CD4-positive, CD25-positive, alpha-beta regulatory T cell (primary cell): ENCODE data around the gene CEP83. TPM values are rescaled to one million over a fixed set of nuclear protein-coding genes. Genes with fewer than 3 reads are reported as not detected.

Experiments
- ATAC-seq, 2 donors: fragments of 150-1000 bp; cut with Tn5 transposase; one replicate each; pipeline ENCODE4 v1.10.0; 2021; ENCODE audit warnings: low read depth in 2 of 2, moderate number of reproducible peaks in 2 of 2, moderate library complexity in 1 of 2
- DNase-seq, 3 donors: peaks; one replicate each; pipeline versions ENCODE4 v3.0.0 to v3.0.0-alpha.2; 2012 to 2022; ENCODE audit warnings: mixed read lengths in 1 of 3
- H3K27ac ChIP-seq: one replicate; pipeline ENCODE4 v1.7.0; 2013; ENCODE audit warnings: mild to moderate bottlenecking, low read length; ENCODE audit not compliant: insufficient read depth, poor library complexity, severe bottlenecking
- H3K27me3 ChIP-seq: one replicate; pipeline ENCODE4 v1.7.0; 2013; ENCODE audit warnings: low read length; ENCODE audit not compliant: control insufficient read depth, insufficient read depth
- H3K36me3 ChIP-seq: one replicate; pipeline ENCODE4 v1.7.0; 2013; ENCODE audit warnings: mild to moderate bottlenecking, low read length, moderate library complexity; ENCODE audit not compliant: control insufficient read depth, insufficient read depth
- H3K4me1 ChIP-seq: 2 replicates; pipeline ENCODE4 v1.7.0; 2013; ENCODE audit warnings: mild to moderate bottlenecking, low read length; ENCODE audit not compliant: insufficient read depth, control insufficient read depth, poor library complexity, severe bottlenecking
- H3K4me3 ChIP-seq: one replicate; pipeline ENCODE4 v1.7.0; 2013; ENCODE audit warnings: low read depth, mild to moderate bottlenecking, low read length, moderate library complexity
- H3K9me3 ChIP-seq, 2 experiments: 1 replicate in 1 of 2; 2 replicates in 1 of 2; pipeline ENCODE4 v1.7.0; 2013; ENCODE audit warnings: low read length in 2 of 2, mild to moderate bottlenecking in 1 of 2, moderate library complexity in 1 of 2; ENCODE audit not compliant: control insufficient read depth in 2 of 2
- H3K27ac Mint-ChIP-seq, 3 donors: one replicate each; pipeline ENCODE4 v1.8.0; 2020 to 2022; ENCODE audit warnings: mild to moderate bottlenecking in 3 of 3, mixed read lengths in 3 of 3, moderate library complexity in 2 of 3
- H3K27me3 Mint-ChIP-seq: one replicate; pipeline ENCODE4 v1.8.0; 2022; ENCODE audit warnings: mild to moderate bottlenecking, mixed read lengths
- H3K36me3 Mint-ChIP-seq: one replicate; pipeline ENCODE4 v1.8.0; 2020; ENCODE audit warnings: mixed read lengths
- H3K4me1 Mint-ChIP-seq, 4 donors: one replicate each; pipeline ENCODE4 v1.8.0; 2020 to 2022; ENCODE audit warnings: mixed read lengths in 4 of 4, mild to moderate bottlenecking in 1 of 4
- H3K4me3 Mint-ChIP-seq, 4 donors: one replicate each; pipeline ENCODE4 v1.8.0; 2020 to 2022; ENCODE audit warnings: mild to moderate bottlenecking in 4 of 4, mixed read lengths in 4 of 4, moderate library complexity in 3 of 4
- H3K9me3 Mint-ChIP-seq, 7 donors: one replicate each; pipeline ENCODE4 v1.8.0; 2020 to 2022; ENCODE audit warnings: mixed read lengths in 7 of 7, mild to moderate bottlenecking in 3 of 7, moderate library complexity in 2 of 7
- polyA plus RNA-seq, 4 donors: library from polyadenylated mRNA; unstranded; fragments of 300-500 nt; fragmentation: Illumina TruSeq; gene quantifications; one replicate each; pipeline ENCODE4 v1.2.3, GENCODE V29; 2021
- total RNA-seq: library from RNA; stranded (reverse); gene quantifications from one replicate; pipeline ENCODE4 v1.2.3, GENCODE V29; 2022

CEP83 gene
- total and polyA plus RNA-seq, 5 donors from 2014 or later, result 3.7 to 14.2 (median 5.1) TPM

DNA sequence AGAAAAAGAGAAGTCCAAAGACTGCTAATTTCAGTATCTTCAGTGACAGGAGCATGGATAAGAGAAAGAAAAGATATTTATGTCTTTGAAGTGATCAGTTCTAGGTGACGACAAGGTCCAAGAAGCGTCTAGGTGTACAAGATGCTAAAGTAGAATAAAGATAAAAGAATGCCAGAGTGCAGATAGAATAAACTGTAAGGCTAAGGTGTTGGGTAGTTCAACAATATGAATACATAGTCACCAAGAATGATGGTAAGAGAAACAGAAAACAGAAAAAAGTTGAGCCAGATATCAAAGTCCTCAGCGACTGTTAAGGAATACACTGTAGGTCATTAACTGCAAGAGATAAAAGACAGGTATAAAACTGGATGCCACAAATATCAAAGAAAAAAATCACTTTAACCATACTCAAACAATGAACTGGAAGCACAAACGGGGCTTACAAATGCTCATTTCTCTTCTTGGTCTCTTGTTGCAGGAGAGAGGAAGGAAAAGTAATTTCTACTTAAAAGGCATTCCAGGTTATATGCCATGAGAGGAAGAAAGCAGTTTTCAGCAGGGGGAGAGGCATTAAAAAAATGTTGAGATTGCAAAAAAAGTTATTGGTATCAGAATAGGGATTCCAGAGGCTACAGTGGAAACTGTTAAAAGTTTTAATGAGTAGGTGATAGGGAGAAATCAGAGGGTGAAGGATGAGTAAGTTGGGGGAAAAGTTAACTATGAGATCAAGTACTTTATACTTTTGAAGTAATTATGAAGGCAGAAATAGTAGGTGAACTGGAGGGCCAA lies 121.5 kb downstream of the CEP83 start:
- Histone ChIP-seq H3K9me3 (no peaks in the 10 kb centered on the region), H3K27me3 (no peaks in the 10 kb centered on the region), H3K27ac (no peak overlapping the region), H3K36me3 (no peaks in the 10 kb centered on the region), H3K4me3 (no peak overlapping the region), H3K4me1 (no peaks in the 10 kb centered on the region)
- ATAC-seq, result no peak
- Mint-ChIP-seq H3K9me3 (peaks cover 0 to 3% (median 0%) of the 10 kb centered on the region in 7 donors), H3K27me3 (no peaks in the 10 kb centered on the region), H3K36me3 (peaks cover 11% of the 10 kb centered on the region), H3K4me1 (peaks cover 0 to 1% (median 0%) of the 10 kb centered on the region in 4 donors), H3K27ac (no peak overlapping the region), H3K4me3 (no peak overlapping the region)
- DNase-seq, result no peak

GRCh38 chr12:94336211-94336925 lies 123.3 kb downstream of the CEP83 start:
- Mint-ChIP-seq H3K4me1 (peaks cover 0 to 1% (median 0%) of the 10 kb centered on the region in 4 donors), H3K27ac (no peak overlapping the region), H3K27me3 (no peaks in the 10 kb centered on the region), H3K4me3 (no peak overlapping the region), H3K9me3 (peaks cover 0 to 1% (median 0%) of the 10 kb centered on the region in 7 donors), H3K36me3 (peaks cover 17% of the 10 kb centered on the region)
- Histone ChIP-seq H3K27ac (no peak overlapping the region), H3K9me3 (no peaks in the 10 kb centered on the region), H3K36me3 (no peaks in the 10 kb centered on the region), H3K4me3 (no peak overlapping the region), H3K4me1 (no peaks in the 10 kb centered on the region), H3K27me3 (no peaks in the 10 kb centered on the region)
- DNase-seq, result no peak
- no peak for ATAC-seq

GRCh38 chr12:94333396-94333795 lies 126.3 kb downstream of the CEP83 start:
- DNase-seq, result no peak
- H3K9me3 Mint-ChIP-seq, result peaks cover 0 to 1% (median 0%) of the 10 kb centered on the region in 7 donors
- Histone ChIP-seq H3K4me1 (no peaks in the 10 kb centered on the region), H3K4me3 (no peak overlapping the region), H3K27ac (no peak overlapping the region), H3K27me3 (no peaks in the 10 kb centered on the region), H3K9me3 (no peaks in the 10 kb centered on the region), H3K36me3 (no peaks in the 10 kb centered on the region)
- peaks cover 28% of the 10 kb centered on the region for H3K36me3 Mint-ChIP-seq
- H3K27ac Mint-ChIP-seq, result no peak overlapping the region
- no peaks in the 10 kb centered on the region for H3K27me3 Mint-ChIP-seq
- peaks cover 0 to 1% (median 0%) of the 10 kb centered on the region in 4 donors for H3K4me1 Mint-ChIP-seq
- ATAC-seq, result no peak
- H3K4me3 Mint-ChIP-seq, result no peak overlapping the region

DNA sequence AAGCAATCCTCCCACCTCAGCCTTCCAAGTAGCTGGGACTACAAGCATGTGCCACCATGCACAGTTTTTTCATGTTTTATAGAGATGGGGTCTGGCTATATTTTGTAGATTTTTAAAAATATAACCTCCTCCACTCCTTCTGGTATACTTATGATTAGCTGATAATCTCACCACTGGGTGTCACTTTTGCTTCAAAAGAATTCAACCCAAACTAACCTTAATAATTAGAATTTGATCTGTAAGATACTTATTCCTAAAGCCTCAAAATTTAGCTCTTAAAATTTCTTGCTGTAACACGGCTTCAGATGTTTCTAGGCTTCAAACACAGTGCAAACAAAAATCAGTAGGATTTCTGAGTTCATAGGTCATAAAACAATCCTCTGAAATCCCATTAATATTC lies 130.3 kb downstream of the CEP83 start:
- H3K36me3 Mint-ChIP-seq, result peaks cover 42% of the 10 kb centered on the region
- H3K4me3 Mint-ChIP-seq, result no peak overlapping the region
- no peak overlapping the region for H3K4me3 ChIP-seq
- H3K27me3 Mint-ChIP-seq, result peaks cover 5% of the 10 kb centered on the region
- H3K27ac ChIP-seq, result no peak overlapping the region
- peaks cover 0 to 3% (median 0%) of the 10 kb centered on the region in 7 donors for H3K9me3 Mint-ChIP-seq
- H3K4me1 Mint-ChIP-seq, result no peaks in the 10 kb centered on the region
- no peaks in the 10 kb centered on the region for H3K27me3 ChIP-seq
- H3K4me1 ChIP-seq, result no peaks in the 10 kb centered on the region
- no peak overlapping the region for H3K27ac Mint-ChIP-seq
- no peak for DNase-seq
- ATAC-seq, result no peak
- H3K36me3 ChIP-seq, result peaks cover 7% of the 10 kb centered on the region
- no peaks in the 10 kb centered on the region for H3K9me3 ChIP-seq

DNA sequence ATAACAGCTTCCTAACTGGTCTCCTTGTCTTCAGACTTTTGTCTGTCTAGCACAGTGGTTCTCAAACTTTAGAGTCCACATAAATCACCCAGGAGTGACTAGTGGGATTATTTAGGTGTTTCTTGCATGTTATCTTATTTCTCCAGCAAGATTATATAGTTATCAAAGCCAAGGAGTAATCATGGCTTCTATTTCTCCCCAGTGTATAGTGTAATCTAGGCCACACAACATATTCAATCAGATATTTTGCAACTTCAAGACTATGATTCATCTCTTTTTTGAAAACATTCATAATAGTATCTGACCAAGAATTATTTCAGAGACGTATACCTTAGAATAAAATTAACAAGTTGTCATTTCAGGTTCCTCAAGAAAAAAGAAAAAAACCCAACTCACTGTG lies 131.9 kb downstream of the CEP83 start:
- Mint-ChIP-seq H3K9me3 (peaks cover 0 to 3% (median 0%) of the 10 kb centered on the region in 7 donors), H3K4me1 (peaks cover 0 to 4% (median 0%) of the 10 kb centered on the region in 4 donors), H3K36me3 (peaks cover 48% of the 10 kb centered on the region), H3K27me3 (peaks cover 5% of the 10 kb centered on the region), H3K27ac (no peak overlapping the region), H3K4me3 (no peak overlapping the region)
- DNase-seq, result no peak
- H3K4me3 ChIP-seq, result no peak overlapping the region
- no peaks in the 10 kb centered on the region for H3K9me3 ChIP-seq
- H3K27me3 ChIP-seq, result no peaks in the 10 kb centered on the region
- H3K4me1 ChIP-seq, result no peaks in the 10 kb centered on the region
- no peak for ATAC-seq
- H3K27ac ChIP-seq, result no peak overlapping the region
- H3K36me3 ChIP-seq, result peaks cover 14% of the 10 kb centered on the region

DNA sequence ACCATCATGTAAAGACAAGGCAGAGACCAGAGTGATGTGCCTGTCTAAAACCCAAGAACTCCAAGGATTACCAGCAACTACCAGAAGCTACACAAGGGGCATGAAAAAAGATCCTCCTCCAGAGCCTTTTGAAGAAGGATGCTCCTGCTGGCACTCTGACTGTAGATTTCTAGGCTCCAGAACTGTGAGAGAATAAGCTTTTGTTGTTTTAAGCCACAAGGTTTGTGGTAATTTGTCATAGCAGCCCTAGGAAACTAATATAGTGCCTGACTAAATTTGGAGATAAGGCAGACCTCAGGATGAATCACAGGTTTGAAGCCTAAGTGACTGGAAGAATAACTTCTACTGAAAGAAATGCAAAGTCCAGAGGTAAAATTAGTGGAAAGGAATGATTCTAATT lies 132.9 kb downstream of the CEP83 start:
- peaks cover 0 to 3% (median 0%) of the 10 kb centered on the region in 7 donors for H3K9me3 Mint-ChIP-seq
- DNase-seq (no peak), ATAC-seq (no peak)
- Histone ChIP-seq H3K4me3 (no peak overlapping the region), H3K9me3 (peaks cover 0 to 4% of the 10 kb centered on the region in 2 experiments), H3K36me3 (peaks cover 14% of the 10 kb centered on the region), H3K27me3 (no peaks in the 10 kb centered on the region), H3K27ac (no peak overlapping the region), H3K4me1 (no peaks in the 10 kb centered on the region)
- peaks cover 45% of the 10 kb centered on the region for H3K36me3 Mint-ChIP-seq
- peaks cover 0 to 4% (median 0%) of the 10 kb centered on the region in 4 donors for H3K4me1 Mint-ChIP-seq
- no peak overlapping the region for H3K4me3 Mint-ChIP-seq
- H3K27ac Mint-ChIP-seq, result no peak overlapping the region
- peaks cover 5% of the 10 kb centered on the region for H3K27me3 Mint-ChIP-seq

GRCh38 chr12:94326234-94326633 lies 133.4 kb downstream of the CEP83 start:
- H3K27ac ChIP-seq, result no peak overlapping the region
- Mint-ChIP-seq H3K4me1 (peaks cover 0 to 4% (median 0%) of the 10 kb centered on the region in 4 donors), H3K9me3 (peaks cover 0 to 5% (median 2%) of the 10 kb centered on the region in 7 donors), H3K27me3 (peaks cover 5% of the 10 kb centered on the region), H3K36me3 (peaks cover 47% of the 10 kb centered on the region), H3K4me3 (no peak overlapping the region), H3K27ac (no peak overlapping the region)
- H3K36me3 ChIP-seq, result peaks cover 17% of the 10 kb centered on the region
- DNase-seq, result no peak
- peaks cover 0 to 7% of the 10 kb centered on the region in 2 experiments for H3K9me3 ChIP-seq
- H3K4me1 ChIP-seq, result no peaks in the 10 kb centered on the region
- no peaks in the 10 kb centered on the region for H3K27me3 ChIP-seq
- no peak overlapping the region for H3K4me3 ChIP-seq
- no peak for ATAC-seq
